Inflammatory macrophage treated with lipopolysaccharide for 1 hour (primary cell): ENCODE data around the gene GALNT12.

Experiments used
- DNase-seq, 2 donors: peaks; one replicate each; pipeline ENCODE4 v3.0.0-alpha.2; 2020 to 2022

The GALNT12 gene

DNA sequence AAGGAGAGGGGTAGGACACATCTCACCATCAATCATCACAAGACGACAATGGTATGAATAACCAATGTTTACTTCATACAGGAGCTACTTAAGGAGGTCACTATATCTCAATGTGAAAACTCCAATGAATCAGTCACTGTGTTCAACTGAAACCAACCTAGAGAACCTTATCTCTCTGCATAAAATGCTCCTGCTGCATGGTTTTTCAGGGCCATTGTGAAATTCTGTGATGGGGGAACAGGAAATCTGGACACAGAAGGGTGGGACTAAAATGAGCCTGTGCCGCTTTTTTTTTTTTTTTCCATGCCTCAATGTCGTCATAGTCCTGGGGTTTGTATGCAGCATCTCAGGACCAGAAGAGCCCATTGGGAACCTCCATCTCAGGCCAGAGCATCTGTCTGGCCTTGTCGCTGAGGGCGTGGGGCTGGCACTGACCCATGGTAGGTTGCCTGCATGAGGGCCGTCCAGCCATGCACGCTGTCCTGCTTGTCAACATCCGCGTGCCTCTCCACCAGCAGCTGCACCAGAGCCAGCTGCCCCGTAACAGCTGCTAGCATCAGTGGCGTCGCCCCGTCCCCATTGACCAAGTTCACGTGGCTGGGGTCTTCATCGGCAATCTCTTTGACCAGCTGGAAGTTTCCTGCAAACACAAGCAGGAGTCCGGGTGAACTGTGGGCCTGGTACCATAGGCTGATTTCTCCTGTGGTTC, 23.8 kb upstream of the GALNT12 start:
- no peak for DNase-seq

DNA sequence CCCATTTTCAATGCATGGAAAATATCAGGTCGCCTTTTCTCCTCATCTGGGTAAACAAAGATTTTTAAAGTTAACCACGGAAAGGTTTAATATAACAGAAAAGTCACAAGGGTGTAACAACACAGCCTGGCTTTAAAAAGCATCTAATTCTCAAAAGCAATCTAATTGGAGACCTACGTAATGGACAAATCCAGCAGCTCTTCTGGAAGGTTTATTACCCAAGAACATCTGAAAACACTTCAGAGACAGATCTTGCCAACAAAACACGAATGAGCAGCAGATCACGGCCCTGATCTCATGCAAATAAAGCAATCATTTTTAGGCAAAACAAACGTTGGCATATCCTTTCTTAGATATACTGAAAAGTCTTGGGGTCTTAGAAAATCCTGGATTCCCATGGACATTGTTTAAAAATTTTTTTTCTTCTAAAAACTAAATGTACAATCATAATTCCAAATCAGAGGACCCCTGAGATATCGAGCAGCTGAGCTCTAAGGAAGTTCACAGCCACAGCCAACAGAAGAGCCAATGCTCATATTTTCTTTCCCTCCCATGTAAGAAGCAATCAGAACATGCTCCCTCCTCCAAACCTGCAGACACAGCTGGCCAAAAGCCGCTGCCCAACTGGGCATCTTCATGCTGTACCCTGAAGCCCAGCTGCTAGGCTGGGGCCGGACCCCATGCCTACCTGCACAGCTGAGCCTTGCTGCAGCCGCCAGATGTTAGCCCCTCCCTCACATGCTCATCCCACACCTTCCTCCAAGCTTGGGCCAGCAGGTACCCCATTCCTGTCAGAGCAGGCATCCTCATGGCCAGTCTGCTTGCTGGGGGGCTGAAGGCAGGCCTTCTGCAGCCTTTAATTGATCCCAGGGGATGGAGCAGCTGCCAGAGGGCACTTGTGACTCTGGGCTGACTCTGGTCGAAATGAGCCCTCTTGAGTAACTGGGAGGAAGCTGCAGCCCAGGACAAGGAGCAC, 22.4 kb upstream of the GALNT12 start:
- DNase-seq: no peak

DNA sequence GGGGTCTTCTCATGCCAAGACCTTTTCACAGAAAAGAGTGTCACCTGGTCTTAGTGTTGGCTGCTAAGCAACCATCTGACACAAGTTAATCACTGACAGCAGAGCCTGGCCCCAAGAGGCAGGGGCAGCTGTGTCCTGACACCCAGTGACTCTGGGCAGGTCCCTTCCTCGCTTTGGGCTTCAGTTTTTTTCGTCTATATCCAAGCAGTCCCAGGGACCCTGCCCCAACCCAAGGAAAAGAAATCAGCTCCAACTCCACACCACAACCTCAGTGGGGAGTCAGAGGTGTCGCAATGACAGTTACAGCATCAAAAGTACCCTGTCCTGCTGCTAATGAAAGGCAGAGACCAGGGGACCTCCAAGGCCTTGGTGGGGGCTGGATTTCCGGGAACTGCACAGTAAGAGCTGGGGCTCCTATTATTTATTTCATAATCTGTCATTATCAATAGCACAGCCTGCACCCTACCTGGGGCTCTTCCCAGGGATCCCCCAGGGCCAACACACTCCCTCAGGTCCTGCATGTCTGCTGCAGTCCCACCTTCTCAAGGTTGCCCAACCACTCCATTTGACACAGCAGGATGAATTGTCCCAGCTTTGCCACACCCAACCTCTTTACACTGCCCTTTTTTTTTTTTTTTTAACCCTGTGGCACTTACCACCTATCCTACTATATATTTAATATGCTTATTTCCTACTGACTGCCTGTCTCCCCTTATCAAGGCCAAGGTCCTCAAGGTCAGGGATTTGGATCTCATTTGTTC, 20.5 kb upstream of the GALNT12 start:
- no peak for DNase-seq

DNA sequence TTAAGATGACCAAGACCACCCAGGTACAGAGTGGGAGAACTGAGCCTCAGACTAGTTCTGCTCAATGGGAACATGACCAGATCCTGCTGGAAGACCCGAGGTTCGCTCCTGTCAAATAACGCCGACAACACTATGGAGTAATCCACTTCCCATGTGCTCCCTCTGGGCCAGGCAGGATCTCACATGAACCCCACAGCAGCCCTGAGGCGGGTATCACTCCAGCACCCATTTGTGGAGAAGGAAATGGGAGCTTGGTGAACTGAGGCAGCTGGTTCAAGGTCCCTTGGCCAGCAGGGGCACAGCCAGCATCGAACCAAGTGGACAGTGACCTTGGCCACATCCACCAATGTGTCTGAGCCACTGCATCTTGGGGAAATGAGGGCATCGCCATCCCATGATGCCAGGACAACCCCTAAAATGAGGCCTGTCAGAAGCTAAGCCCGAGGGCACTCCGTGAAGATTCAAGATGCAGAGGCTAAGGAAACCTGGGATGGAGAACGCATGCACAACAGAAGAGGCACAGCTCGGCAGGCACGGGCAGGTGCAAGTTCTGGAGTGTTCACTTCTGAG, 19.6 kb upstream of the GALNT12 start:
- no peak for DNase-seq

DNA sequence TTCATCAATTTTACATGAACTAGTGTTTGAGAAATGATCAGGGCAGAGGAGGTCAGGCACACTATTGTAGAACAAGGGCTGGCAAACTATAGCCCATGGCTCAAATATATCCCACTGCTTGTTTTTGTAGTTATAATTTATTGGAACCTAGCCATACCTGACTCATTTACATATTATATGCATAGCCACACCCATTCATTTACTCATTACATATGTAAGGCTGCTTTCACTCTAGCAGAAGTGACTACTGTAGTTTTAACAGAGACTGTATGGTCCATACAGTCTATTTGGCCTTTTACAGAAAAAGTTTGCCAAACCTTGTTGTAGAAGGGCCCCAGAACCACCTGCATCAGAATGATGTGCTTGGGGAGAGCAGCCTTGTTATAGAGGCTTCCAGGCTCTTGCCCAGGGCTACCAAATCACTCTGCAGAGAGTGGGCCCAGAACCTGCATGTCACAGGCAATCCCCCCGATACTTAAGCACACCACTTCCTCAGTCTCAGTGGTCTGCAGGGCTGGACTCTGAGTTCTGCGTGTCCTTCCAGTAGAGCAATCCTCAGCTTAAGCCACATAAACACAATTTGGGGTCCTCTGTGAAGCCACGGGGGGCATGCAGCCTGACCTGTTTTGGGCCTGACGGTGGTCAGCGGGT, 17.9 kb upstream of the GALNT12 start:
- no peak for DNase-seq

DNA sequence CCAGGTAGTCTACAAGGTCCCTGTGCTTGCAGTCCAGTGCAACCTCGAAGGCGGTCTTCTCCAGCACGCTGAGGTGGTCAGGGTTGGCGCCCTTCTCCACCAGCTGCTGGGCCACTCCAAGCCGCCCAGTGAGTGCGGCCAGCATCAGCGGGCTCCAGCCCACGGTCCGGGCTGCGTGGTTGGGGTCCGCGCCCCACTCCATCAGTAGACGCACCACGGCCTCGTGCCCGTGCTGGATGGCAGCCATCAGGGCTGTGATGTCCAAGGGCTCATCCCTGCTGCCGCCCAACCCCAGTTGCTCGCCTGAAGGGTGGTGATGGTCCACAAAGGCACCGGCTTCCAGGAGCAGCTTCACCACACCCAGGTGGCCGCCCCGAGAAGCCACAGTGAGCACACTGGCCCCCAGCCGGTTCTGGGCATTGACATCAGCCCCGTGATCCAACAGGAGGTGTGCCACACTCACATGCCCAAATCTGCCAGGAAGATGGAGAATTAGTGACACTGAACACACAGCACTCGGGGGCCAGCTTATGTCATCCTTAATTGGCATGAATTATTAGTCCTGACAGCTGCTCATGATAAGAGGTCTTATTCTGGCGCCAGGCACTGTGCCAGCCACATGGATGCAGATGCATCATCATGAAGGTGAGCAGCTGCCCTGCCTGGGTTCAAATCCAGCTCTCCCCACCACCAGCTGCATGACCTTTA, 17.2 kb upstream of the GALNT12 start:
- no peak for DNase-seq

DNA sequence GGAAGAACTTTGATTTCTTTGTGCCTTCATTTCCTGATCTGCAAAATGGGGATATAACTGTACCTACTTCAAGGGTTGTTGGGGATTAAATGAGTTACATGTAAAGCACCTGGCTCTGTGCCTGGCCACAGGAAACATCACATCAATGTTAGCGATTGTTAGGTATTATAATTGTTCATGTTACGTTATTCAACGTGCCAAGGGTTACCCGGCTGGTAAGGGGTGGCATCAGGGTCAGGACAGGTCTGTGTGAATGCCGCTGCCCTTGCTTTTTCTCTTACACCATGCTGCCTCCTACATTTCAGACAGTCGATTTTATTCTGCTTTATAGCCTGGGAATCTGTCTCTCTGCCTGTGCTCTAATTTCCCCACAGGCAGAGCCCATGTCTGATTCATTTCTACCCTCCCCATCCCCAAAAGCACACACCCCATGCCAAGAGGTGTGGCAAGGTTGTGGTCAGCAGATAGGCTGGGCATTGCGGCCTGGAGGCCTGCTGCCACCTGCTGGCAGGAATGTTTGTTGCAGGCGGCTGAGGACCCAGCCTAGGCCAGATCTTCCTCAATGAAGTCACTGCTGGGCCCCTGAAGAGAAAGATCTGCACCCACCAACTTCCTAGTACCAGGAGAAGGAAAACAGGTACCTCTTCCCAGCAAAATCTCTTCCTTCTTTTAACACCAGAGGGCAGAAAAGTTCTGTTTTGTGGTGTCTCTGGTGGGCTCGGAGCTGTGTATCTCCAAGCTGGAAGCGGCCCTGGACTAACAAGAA, 16.4 kb upstream of the GALNT12 start:
- DNase-seq: peak; percentile 46 to 89

DNA sequence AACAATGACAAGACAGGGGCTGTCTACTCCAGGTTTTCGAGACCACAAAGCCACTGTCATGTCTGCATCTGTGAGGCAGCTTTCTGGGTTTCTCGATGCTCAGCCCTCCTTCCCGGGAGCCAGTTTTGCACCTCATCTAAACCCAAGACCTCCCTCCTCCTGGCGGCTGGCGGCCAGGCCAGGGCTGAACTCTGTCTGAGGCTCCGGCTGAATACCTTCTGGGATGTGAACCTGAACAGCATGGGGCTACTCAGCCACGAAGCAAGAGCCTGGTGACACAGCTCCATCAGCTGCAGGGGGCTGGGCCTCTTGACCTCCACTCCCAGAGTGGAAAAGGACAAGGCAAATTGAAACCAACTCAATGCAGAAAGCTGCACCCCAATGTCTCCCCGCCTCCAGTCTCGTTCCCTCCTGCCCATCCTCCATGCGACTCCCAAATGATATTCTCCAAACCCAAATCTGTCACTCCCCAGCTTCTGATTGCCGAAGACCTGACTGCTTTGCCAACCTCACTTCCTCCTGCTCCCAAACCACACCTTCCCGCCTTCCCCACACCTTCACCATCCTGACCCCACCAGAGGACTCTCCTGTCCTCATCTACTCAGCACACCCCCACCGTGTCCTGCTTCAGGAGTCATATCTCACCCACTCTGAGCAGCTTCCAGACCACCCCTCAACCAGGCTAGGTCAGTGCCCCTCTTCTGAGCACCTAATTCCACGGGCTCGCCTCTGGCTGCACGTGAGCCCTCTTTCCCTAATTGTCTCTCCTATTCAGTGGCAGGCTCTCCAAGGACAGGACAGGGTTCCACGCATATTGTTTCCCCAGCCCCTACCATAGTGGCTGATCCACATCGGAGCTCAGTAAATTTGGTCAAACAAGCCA, 15.6 kb upstream of the GALNT12 start:
- no peak for DNase-seq

DNA sequence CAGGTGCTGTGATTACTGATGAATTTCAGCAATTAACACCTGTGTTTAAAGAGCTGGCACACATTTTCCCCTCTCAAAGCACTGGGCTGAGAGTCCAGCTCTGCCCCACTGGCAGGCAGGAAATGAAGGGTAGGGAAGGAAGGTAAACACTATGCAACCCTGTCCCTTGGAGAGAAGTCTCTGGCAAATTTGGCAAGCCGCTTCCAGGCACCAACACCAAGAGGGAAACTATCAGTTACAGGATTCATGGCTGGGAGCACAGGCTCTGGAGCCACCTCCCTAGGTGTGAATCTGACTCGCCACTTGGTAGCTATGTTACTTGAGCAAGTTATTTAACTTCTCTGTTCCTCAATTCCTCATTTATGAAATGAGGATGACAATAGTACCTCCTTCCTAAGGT, 14.4 kb upstream of the GALNT12 start:
- no peak for DNase-seq

DNA sequence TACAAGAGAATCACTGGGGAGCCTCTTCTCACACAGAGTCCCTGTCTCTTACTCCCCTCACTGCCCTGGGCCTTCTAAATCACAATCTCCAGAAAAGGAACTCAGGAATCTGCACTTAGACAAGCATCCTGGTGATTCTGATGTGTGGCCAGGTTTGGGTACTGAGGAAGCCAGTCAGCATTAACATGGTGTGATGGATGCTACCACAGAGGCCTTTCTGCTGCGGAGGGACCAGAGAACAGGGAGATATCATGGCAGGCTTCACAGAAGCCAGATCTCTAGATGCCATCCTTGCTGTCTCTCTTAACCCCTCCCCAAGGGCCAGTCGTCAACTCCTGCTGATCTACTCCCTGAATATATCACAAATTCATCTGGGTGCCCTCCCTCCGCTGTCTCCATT, 12.7 kb upstream of the GALNT12 start:
- no peak for DNase-seq

DNA sequence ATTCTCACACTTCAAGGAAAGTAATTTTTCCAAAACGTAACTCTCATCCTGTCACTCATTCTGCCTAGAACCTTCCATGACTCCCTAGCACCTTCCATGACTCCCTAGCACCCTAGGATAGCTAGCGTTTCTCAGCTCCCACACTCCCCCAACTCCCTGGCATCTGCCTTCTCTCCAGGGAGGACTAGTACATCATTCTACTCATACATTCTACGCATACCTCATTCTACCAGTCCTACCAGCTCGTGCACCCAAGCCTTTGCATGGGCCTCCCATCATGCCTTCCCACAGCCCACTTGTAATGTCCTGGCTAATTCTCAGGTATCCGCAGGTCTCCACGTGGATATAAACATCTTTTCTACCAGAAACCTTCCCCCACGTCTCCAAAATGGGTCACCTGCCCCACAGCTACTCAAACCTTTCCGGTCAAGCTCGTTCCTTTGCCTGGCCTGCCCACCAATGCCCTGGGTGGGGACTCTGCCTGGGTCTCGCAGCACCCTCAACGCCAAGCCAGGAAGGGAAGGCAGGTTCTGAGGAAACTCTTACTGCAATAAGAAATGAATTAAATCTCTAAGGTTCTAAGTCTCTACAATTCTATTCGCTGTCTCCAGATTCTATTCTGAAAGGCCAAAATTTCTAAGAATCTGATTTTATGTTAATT, 12.0 kb upstream of the GALNT12 start:
- no peak for DNase-seq

DNA sequence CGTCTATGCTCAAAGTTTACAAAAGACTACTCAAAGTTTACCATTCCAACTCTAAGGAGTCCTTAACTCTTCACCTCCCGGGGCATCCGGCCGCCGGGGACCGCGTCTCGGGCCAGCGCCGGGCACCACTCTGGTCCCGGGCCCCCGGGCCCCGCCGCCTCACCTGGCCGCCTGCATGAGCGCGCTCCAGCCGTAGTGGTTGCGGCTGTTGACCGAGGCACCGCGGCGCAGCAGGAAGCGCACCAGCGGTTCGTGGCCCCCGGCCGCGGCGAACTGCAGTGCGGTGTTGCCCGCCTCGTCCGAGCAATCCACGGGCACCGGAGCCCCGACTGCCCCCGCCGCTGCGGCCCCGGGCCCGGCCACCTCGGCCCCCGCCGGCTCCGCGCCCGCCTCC, 11.5 kb upstream of the GALNT12 start:
- DNase-seq: no peak

DNA sequence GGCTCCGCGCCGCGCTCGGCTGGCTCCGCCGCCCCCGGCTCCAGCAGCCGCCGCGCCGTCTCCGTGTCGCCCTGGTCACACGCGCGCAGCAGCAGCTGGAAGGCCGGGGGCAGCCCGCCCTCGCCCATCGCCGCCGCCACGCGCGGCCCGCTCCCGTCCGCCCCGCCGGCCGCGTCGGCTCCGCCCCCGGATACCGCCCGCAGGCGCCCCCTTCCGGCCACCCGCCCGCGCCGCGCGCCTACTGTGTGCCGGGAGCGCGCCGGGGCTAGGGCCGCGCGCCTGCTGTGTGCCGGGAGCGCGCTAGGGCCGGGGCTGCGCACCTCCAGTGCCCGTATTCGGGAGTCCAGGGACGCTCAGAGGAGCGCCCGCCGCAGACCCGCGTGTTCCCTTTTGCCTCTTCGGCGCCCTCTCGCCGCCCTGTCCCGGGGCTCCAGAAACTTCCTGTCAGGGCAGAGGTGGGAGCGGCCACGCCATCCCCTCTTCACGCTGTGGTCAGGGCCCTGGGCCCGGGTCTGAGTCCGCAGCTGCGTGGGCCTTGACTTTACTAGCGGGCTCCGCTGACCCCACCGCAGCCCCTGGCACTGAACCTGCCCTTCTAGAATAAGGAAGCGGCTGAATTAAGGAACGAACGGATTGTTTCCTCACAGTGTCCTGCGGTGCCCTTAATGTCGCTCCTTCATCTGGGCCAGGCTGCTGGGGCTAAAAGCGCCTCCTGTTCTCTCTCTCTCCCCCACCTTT, 10.9 kb upstream of the GALNT12 start, which contains the start of gene ANKS6:
ANKS6 (minus strand) TSS at position 192 of the 738 bp plus-strand sequence; CDS start at position 128, 64 bp downstream.
- DNase-seq: peak; percentile 39 to 76

DNA sequence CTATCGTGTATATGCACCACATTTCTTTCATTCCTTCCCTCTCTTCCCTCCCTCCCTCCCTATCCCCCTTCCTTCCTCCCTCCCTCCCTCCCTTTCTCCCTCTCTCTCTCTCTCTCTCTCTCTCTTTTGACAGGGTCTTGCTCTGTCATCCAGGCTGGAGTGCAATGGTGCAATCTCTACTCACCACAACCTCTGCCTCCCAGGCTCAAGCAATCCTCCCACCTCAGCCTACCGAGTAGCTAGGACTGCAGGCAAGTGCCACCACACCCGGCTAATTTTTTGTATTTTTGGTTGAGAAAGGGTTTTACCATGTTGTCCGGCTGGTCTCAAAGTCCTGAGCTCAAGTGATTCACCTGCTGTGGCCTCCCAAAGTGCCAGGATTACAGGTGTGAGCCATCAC, 10.0 kb upstream of the GALNT12 start:
- DNase-seq: no peak

DNA sequence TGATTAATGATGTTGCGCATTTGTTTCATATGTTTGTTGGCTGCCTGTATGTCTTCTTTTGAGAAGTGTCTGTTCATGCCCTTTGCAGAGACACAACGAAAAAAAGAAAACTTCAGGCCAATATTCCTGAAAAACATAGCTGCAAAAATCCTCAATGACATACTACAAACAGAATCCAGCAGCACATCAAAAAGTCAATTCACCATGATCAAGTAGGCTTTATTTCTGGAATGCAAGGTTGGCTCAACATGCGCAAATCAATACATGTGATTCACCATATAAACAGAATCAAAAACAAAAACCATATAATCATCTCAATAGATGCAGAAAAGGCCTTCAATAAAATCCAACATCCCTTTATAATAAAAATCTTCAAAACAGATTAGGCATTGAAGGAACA, 9.2 kb upstream of the GALNT12 start:
- no peak for DNase-seq

DNA sequence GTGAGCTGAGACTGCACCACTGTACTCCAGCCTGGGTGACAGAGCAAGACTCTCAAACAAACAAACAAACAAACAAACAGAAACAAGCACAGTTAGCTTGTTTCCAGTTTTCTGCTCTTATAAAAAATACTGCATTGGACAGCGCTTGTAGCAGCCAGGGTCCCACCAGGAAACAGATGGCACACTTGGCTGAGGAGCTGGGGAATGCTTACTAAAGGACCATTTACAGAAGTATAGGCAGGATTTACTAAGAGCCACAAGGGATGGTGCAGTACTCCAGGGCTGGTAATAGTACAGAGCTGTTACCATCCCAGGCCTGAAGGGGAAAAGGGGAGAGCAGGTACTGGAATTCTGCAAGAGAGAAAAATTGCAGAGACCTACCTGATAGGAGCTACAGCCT, 5.9 kb upstream of the GALNT12 start:
- no peak for DNase-seq

DNA sequence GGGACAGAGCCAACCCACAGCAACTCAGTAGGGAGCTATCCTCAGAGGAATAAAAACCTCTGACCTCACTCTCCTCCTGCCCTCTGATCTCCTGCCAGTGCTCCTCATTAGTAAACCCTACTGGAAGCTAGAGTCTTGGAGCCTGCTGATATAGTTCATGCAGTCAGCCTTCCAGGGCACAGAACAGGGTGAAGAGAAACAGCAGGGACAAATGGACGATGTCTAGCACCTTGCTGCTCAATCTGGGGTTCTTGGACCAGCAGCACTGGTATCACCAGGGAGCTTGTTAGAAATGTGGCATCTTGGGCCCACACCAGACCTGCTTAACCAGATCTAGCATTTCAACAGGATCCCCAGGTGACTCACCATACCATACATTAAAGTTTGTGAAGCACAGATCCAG, 5.5 kb upstream of the GALNT12 start:
- no peak for DNase-seq

DNA sequence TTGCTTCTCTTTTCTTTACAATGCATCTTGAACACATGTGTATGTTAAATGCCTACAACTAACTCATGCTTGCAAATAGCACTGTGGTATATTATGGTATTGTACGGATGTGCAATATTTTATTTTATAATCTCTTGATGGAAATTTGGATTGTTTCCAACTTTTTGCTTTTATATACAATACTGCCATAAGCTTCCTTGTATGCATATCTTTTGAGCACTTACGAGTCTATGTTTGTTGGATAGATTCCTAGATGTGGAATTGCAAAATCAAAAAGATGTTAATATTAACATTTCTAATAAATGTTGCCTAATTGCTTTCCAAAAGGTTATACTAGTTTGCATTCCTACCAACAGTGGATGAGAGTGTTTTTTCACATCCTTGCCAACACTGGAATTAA, 3.4 kb upstream of the GALNT12 start:
- no peak for DNase-seq
